Measurements from ENCODE around the gene LYRM1.
"Not testable (repeated sequence)": the region's sequence is repeated elsewhere in the genome, so short reads cannot be mapped to it uniquely, and the experiment has no call there.

Gene LYRM1

GRCh38 chr16:20940871-20941635 is 40.5 kb downstream of the LYRM1 start:
- no peak for DNase-seq

- DNase-seq = no peak
These were observed 41.0 kb downstream of the LYRM1 start for GRCh38 chr16:20941636-20941926.

- no peak for DNase-seq
These were observed 41.7 kb downstream of the LYRM1 start for GRCh38 chr16:20942256-20942655.

- DNase-seq = no peak
These were observed 44.4 kb downstream of the LYRM1 start for GRCh38 chr16:20944861-20945574.

GRCh38 chr16:20945575-20945875 is 45.0 kb downstream of the LYRM1 start:
- DNase-seq = not testable (repeated sequence)

- DNase-seq = no peak
These were observed 45.6 kb downstream of the LYRM1 start for GRCh38 chr16:20946015-20946629.

- DNase-seq = no peak
These were observed 47.9 kb downstream of the LYRM1 start for GRCh38 chr16:20948444-20948843.

GRCh38 chr16:20949660-20950059 is 49.1 kb downstream of the LYRM1 start:
- DNase-seq = no peak

- DNase-seq = no peak
These were observed 49.7 kb downstream of the LYRM1 start for GRCh38 chr16:20950294-20950693.

GRCh38 chr16:20952139-20952920 is 51.8 kb downstream of the LYRM1 start:
- no peak for DNase-seq

- no peak for DNase-seq
These were observed 54.0 kb downstream of the LYRM1 start for GRCh38 chr16:20954574-20954973.

- DNase-seq = no peak
These were observed 55.7 kb downstream of the LYRM1 start for GRCh38 chr16:20956319-20956718.

- DNase-seq = no peak
These were observed 56.6 kb downstream of the LYRM1 start for GRCh38 chr16:20957153-20957552.

- no peak for DNase-seq
These were observed 60.3 kb downstream of the LYRM1 start for GRCh38 chr16:20960899-20961298.

- no peak for DNase-seq
These were observed 68.2 kb downstream of the LYRM1 start for GRCh38 chr16:20968765-20969164.

- no peak for DNase-seq
These were observed 68.8 kb downstream of the LYRM1 start for GRCh38 chr16:20969386-20969785.

GRCh38 chr16:20971401-20971800 is 70.8 kb downstream of the LYRM1 start:
- no peak for DNase-seq

- not testable (repeated sequence) for DNase-seq
These were observed 72.6 kb downstream of the LYRM1 start for GRCh38 chr16:20973201-20973600.

Measured in NCI-H1105 (cell line).